Osteocyte (in vitro differentiated cells): ENCODE results near the gene ADGRG4. TPM values are rescaled to one million over a fixed set of nuclear protein-coding genes. Genes with fewer than 3 reads are reported as not detected.

Source experiments
- DNase-seq: peaks from one replicate; pipeline ENCODE4 v3.0.0; 2021; ENCODE audit warnings: mixed read lengths; ENCODE audit not compliant: unreplicated experiment; ENCODE audit errors: extremely low spot score
- H3K27ac Mint-ChIP-seq: one replicate; pipeline ENCODE4 v1.8.0; 2021; ENCODE audit warnings: mild to moderate bottlenecking, mixed read lengths; ENCODE audit not compliant: unreplicated experiment
- H3K27me3 Mint-ChIP-seq: one replicate; pipeline ENCODE4 v1.8.0; 2021; ENCODE audit warnings: mixed read lengths; ENCODE audit not compliant: unreplicated experiment
- H3K36me3 Mint-ChIP-seq: one replicate; pipeline ENCODE4 v1.8.0; 2021; ENCODE audit warnings: mixed read lengths; ENCODE audit not compliant: unreplicated experiment
- H3K4me1 Mint-ChIP-seq: one replicate; pipeline ENCODE4 v1.8.0; 2021; ENCODE audit warnings: mixed read lengths; ENCODE audit not compliant: unreplicated experiment
- H3K4me3 Mint-ChIP-seq: one replicate; pipeline ENCODE4 v1.8.0; 2021; ENCODE audit warnings: mild to moderate bottlenecking, moderate library complexity, mixed read lengths; ENCODE audit not compliant: unreplicated experiment
- H3K9me3 Mint-ChIP-seq: one replicate; pipeline ENCODE4 v1.8.0; 2021; ENCODE audit warnings: mixed read lengths; ENCODE audit not compliant: unreplicated experiment
- total RNA-seq: library from RNA; stranded (reverse); gene quantifications from 2 replicates; pipeline ENCODE4 v1.2.1, GENCODE V29; 2021
- TF ChIP-seq, protein P1 (sequence below): fragments of 200-600 bp; sonication (generic); IDR thresholded peaks from 2 replicates; pipeline ENCODE4 v1.5.0; 2021; ENCODE audit warnings: antibody characterized with exemption, mild to moderate bottlenecking, moderate library complexity

ADGRG4 gene
- total RNA-seq, 1 donor from 2014 or later = 0.16 TPM

- Mint-ChIP-seq H3K4me3 (no peak overlapping the region), H3K4me1 (no peaks in the 10 kb centered on the region), H3K9me3 (no peaks in the 10 kb centered on the region), H3K27me3 (peaks cover 5% of the 10 kb centered on the region), H3K27ac (no peak overlapping the region), H3K36me3 (no peaks in the 10 kb centered on the region)
- TF ChIP-seq, protein P1, sequence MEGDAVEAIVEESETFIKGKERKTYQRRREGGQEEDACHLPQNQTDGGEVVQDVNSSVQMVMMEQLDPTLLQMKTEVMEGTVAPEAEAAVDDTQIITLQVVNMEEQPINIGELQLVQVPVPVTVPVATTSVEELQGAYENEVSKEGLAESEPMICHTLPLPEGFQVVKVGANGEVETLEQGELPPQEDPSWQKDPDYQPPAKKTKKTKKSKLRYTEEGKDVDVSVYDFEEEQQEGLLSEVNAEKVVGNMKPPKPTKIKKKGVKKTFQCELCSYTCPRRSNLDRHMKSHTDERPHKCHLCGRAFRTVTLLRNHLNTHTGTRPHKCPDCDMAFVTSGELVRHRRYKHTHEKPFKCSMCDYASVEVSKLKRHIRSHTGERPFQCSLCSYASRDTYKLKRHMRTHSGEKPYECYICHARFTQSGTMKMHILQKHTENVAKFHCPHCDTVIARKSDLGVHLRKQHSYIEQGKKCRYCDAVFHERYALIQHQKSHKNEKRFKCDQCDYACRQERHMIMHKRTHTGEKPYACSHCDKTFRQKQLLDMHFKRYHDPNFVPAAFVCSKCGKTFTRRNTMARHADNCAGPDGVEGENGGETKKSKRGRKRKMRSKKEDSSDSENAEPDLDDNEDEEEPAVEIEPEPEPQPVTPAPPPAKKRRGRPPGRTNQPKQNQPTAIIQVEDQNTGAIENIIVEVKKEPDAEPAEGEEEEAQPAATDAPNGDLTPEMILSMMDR = no peak
- DNase-seq = no peak
Measured at GRCh38 chrX:136322064-136322463, 21.3 kb downstream of the ADGRG4 start.

DNA sequence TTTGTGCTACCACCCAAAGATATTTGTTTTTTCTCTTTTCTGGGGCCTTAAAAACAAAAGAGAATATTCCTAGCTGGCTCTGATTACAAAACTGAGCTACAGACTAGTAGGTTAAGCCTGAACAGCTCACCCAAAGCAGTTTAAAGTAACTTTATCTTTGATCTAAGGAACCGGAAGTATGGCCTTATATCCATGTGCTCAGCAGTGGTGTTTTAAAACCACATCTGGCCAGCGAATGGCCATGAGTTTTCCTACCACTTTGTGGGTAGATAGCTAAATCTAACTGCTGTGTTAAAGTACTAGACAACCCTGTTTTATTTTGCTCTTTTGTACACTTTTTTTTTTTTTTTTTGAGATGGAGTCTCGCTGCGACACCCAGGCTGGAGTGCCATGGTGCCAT is 24.6 kb downstream of the ADGRG4 start:
- H3K9me3 Mint-ChIP-seq = no peaks in the 10 kb centered on the region
- H3K27me3 Mint-ChIP-seq = peaks cover 5% of the 10 kb centered on the region
- no peaks in the 10 kb centered on the region for H3K4me1 Mint-ChIP-seq
- TF ChIP-seq, protein P1 = no peak
- DNase-seq = no peak
- no peaks in the 10 kb centered on the region for H3K36me3 Mint-ChIP-seq
- no peak overlapping the region for H3K27ac Mint-ChIP-seq
- H3K4me3 Mint-ChIP-seq = no peak overlapping the region

GRCh38 chrX:136328933-136329332 is 28.2 kb downstream of the ADGRG4 start:
- TF ChIP-seq, protein P1 = no peak
- DNase-seq = no peak
- Mint-ChIP-seq H3K9me3 (peaks cover under 1% of the 10 kb centered on the region), H3K36me3 (no peaks in the 10 kb centered on the region), H3K27me3 (peaks cover under 1% of the 10 kb centered on the region), H3K4me1 (no peaks in the 10 kb centered on the region), H3K27ac (no peak overlapping the region), H3K4me3 (no peak overlapping the region)

DNA sequence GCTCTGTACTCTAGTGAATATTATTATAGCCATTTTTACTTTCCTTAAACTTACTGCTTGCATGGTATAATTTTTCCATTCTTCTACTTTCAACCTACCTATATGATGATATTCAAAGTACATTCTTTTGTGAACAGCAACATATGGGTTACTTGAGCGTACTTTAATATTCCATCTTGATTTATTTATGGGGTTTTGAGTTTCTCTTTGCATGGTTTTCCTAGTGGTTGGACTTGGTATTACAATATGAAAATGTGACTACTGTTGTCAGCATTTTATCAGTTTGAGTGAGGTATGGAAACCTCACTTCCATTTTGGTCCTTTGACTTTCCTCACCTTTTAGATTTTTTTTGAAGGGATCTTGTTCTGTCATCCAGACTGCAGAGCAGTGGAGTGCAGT is 35.9 kb downstream of the ADGRG4 start:
- peaks cover 3% of the 10 kb centered on the region for H3K27me3 Mint-ChIP-seq
- H3K9me3 Mint-ChIP-seq = peaks cover 19% of the 10 kb centered on the region
- H3K27ac Mint-ChIP-seq = no peak overlapping the region
- H3K36me3 Mint-ChIP-seq = no peaks in the 10 kb centered on the region
- no peak overlapping the region for H3K4me3 Mint-ChIP-seq
- H3K4me1 Mint-ChIP-seq = no peaks in the 10 kb centered on the region
- TF ChIP-seq, protein P1 = peak; percentile 14
- DNase-seq = no peak

DNA sequence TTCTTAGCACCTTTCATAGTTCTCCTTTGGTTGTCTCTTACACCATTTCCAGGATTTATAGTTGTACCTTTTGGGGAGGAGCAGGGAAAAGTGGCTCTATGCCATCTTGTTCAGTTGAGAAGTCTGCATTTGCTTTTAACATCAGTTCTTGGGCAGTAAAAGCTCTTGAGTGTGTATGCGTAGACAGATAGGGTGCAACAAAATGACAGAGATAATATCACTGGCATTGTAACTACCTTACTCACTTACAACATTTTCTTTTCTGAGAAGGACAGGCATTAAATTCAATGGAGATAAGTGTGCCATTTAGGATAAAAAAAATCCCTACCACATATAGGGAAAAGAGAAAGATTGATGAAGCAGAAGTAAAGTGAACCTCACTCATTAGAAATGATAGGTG is 38.9 kb downstream of the ADGRG4 start:
- Mint-ChIP-seq H3K36me3 (no peaks in the 10 kb centered on the region), H3K27ac (no peak overlapping the region), H3K4me1 (no peaks in the 10 kb centered on the region), H3K27me3 (peaks cover 3% of the 10 kb centered on the region), H3K9me3 (peaks cover 20% of the 10 kb centered on the region), H3K4me3 (no peak overlapping the region)
- no peak for DNase-seq
- TF ChIP-seq, protein P1 = no peak
